Natural killer cell (primary cell): Measurements from ENCODE around the gene MUSK. TPM values are rescaled to one million over a fixed set of nuclear protein-coding genes. Genes with fewer than 3 reads are reported as not detected.

Experiments used
- total RNA-seq, 4 donors: library from RNA; stranded (reverse); fragments of 120-200 nt in 1 of 4; gene quantifications; one replicate each; pipeline versions ENCODE4 v1.2.3 to v1.2.4, GENCODE V29; 2013 to 2022

Gene MUSK
- total RNA-seq, 3 donors from 2014 or later (not counting 1 experiment from before 2014, with no cell fraction given): not detected

Other genes starting within 250 kb of the MUSK start
- not detected for gene SVEP1, start 89.0 kb upstream of the MUSK start, total RNA-seq